IMR-90 (cell line): ENCODE measurements around the gene GALM. TPM values are rescaled to one million over a fixed set of nuclear protein-coding genes. Genes with fewer than 3 reads are reported as not detected.

Experiments used
- ATAC-seq: fragments of 200-7000 bp; cut with Tn5 transposase; 2 replicates; pipeline ENCODE4 v1.9.1; 2020; ENCODE audit warnings: low read depth, mild to moderate bottlenecking, moderate library complexity
- BruUV-seq: library from RNA; stranded (reverse); fragments of 400-500 nt; replicated peaks from 2 replicates; lab custom pipeline; 2021; lab: Mats Ljungman, UMichigan
- CTCF ChIA-PET: fragments of 300-600 bp; formaldehyde crosslinking; extraction: SDS; loops from one replicate; lab custom pipeline; 2021; ENCODE audit warnings: antibody characterized with exemption; lab: Yijun Ruan, JAX
- POLR2A ChIA-PET: fragments of 300-600 bp; sonication (Branson Sonifier 250); formaldehyde crosslinking; loops from one replicate; lab custom pipeline; 2022; ENCODE audit warnings: antibody characterized with exemption; ENCODE audit not compliant: unreplicated experiment; lab: Charles Lee
- DNase-seq: peaks from one replicate; pipeline ENCODE4 v3.0.0; 2013
- H2AFZ ChIP-seq: replicated peaks from 2 replicates; pipeline ENCODE3; 2013; ENCODE audit warnings: low read length, mild to moderate bottlenecking; ENCODE audit not compliant: poor library complexity
- H2AK5ac ChIP-seq: 2 replicates; pipeline ENCODE4 v1.6.1; 2013; ENCODE audit warnings: low read depth, low read length, inconsistent platforms
- H2AK9ac ChIP-seq: replicated peaks from 2 replicates; pipeline ENCODE3; 2013; ENCODE audit warnings: mild to moderate bottlenecking, low read depth, low read length, moderate library complexity; ENCODE audit not compliant: poor library complexity
- H2BK120ac ChIP-seq: 2 replicates; pipeline ENCODE4 v1.6.1; 2013; ENCODE audit warnings: low read depth, low read length, inconsistent platforms
- H2BK15ac ChIP-seq: 3 replicates; pipeline ENCODE4 v1.6.1; 2013; ENCODE audit warnings: low read depth, low read length, inconsistent platforms
- H2BK20ac ChIP-seq: 2 replicates; pipeline ENCODE4 v1.6.1; 2013; ENCODE audit warnings: low read depth, mild to moderate bottlenecking, inconsistent platforms, low read length, moderate library complexity
- H2BK5ac ChIP-seq: 2 replicates; pipeline ENCODE4 v1.6.1; 2013; ENCODE audit warnings: mild to moderate bottlenecking, low read depth, low read length, inconsistent platforms; ENCODE audit not compliant: poor library complexity, severe bottlenecking
- H3K14ac ChIP-seq: replicated peaks from 2 replicates; pipeline ENCODE4 v1.6.1; 2013; ENCODE audit warnings: low read depth, low read length, inconsistent platforms
- H3K18ac ChIP-seq: 2 replicates; pipeline ENCODE4 v1.6.1; 2013; ENCODE audit warnings: low read depth, low read length, control low read depth
- H3K23ac ChIP-seq: 2 replicates; pipeline ENCODE4 v1.6.1; 2013; ENCODE audit warnings: low read depth, low read length, inconsistent platforms
- H3K27ac ChIP-seq: 2 replicates; pipeline ENCODE4 v1.5.1; 2013; ENCODE audit warnings: mild to moderate bottlenecking, control low read depth, low read length; ENCODE audit not compliant: insufficient read depth
- H3K27me3 ChIP-seq: 2 replicates; pipeline ENCODE4 v1.6.1; 2013; ENCODE audit warnings: low read length; ENCODE audit not compliant: control insufficient read depth, insufficient read depth
- H3K36me3 ChIP-seq: 2 replicates; pipeline ENCODE4 v1.6.1; 2013; ENCODE audit warnings: low read length, mixed read lengths; ENCODE audit not compliant: control insufficient read depth, insufficient read depth
- H3K4ac ChIP-seq: 2 replicates; pipeline ENCODE4 v1.6.1; 2013; ENCODE audit warnings: low read depth, low read length, inconsistent platforms
- H3K4me1 ChIP-seq: 2 replicates; pipeline ENCODE4 v1.6.1; 2013; ENCODE audit warnings: low read length, mixed read lengths; ENCODE audit not compliant: control insufficient read depth, insufficient read depth
- H3K4me2 ChIP-seq: 2 replicates; pipeline ENCODE4 v1.6.1; 2013; ENCODE audit warnings: low read depth, mild to moderate bottlenecking, control low read depth, low read length, moderate library complexity
- H3K4me3 ChIP-seq: 2 replicates; pipeline ENCODE4 v1.5.1; 2013; ENCODE audit warnings: low read depth, mild to moderate bottlenecking, control low read depth, low read length, moderate library complexity; ENCODE audit not compliant: insufficient read depth
- H3K56ac ChIP-seq: 2 replicates; pipeline ENCODE4 v1.6.1; 2013; ENCODE audit warnings: low read length, inconsistent platforms; ENCODE audit not compliant: insufficient read depth; ENCODE audit errors: extremely low read depth
- H3K79me1 ChIP-seq, 2 experiments: 2 replicates each; pipeline ENCODE4 v1.6.1; 2013; ENCODE audit warnings: low read length in 2 of 2, inconsistent platforms in 1 of 2, low read depth in 1 of 2
- H3K9ac ChIP-seq: 2 replicates; pipeline ENCODE4 v1.6.1; 2013; ENCODE audit warnings: low read depth, low read length, control low read depth
- H3K9me1 ChIP-seq: 2 replicates; pipeline ENCODE4 v1.6.1; 2013; ENCODE audit warnings: low read length, inconsistent platforms; ENCODE audit not compliant: insufficient read depth
- H3K9me3 ChIP-seq: 2 replicates; pipeline ENCODE4 v1.6.1; 2013; ENCODE audit warnings: low read length; ENCODE audit not compliant: control insufficient read depth, insufficient read depth
- H4K20me1 ChIP-seq: 2 replicates; pipeline ENCODE4 v1.6.1; 2013; ENCODE audit warnings: low read length, inconsistent platforms; ENCODE audit not compliant: insufficient read depth
- H4K5ac ChIP-seq: 2 replicates; pipeline ENCODE4 v1.6.1; 2013; ENCODE audit warnings: mild to moderate bottlenecking, low read depth, low read length, control low read depth
- H4K8ac ChIP-seq, 2 experiments: 2 replicates each; pipeline ENCODE4 v1.6.1; 2013; ENCODE audit warnings: low read depth in 2 of 2, low read length in 2 of 2, control low read depth in 1 of 2, inconsistent platforms in 1 of 2
- H4K91ac ChIP-seq: 2 replicates; pipeline ENCODE4 v1.6.1; 2013; ENCODE audit warnings: low read depth, low read length, inconsistent platforms; ENCODE audit not compliant: insufficient read depth
- CEBPB ChIP-seq: IDR thresholded peaks from 2 replicates; pipeline ENCODE4 v1.6.1; 2012; ENCODE audit warnings: low read depth, low read length, improper control_type of control experiment
- CHD1 ChIP-seq: IDR thresholded peaks from 2 replicates; pipeline ENCODE4 v1.6.1; 2012; ENCODE audit warnings: low read depth, low read length, improper control_type of control experiment
- CTCF ChIP-seq: conservative IDR thresholded peaks from 2 replicates; pipeline ENCODE4 v1.5.1; 2012; ENCODE audit warnings: mild to moderate bottlenecking, low read depth, low read length, improper control_type of control experiment
- FOS ChIP-seq: fragments of 150-350 bp; IDR thresholded peaks from 2 replicates; pipeline ENCODE4 v1.6.1; 2016; ENCODE audit warnings: low read depth, low read length
- MAFK ChIP-seq: IDR thresholded peaks from 2 replicates; pipeline ENCODE4 v1.6.1; 2012; ENCODE audit warnings: low read depth, low read length, improper control_type of control experiment
- MAZ ChIP-seq: IDR thresholded peaks from 2 replicates; pipeline ENCODE4 v1.6.1; 2012; ENCODE audit warnings: low read depth, mild to moderate bottlenecking, low read length, improper control_type of control experiment, moderate library complexity, borderline replicate concordance
- MXI1 ChIP-seq: IDR thresholded peaks from 2 replicates; pipeline ENCODE4 v1.6.1; 2012; ENCODE audit warnings: low read depth, mild to moderate bottlenecking, low read length, moderate library complexity, borderline replicate concordance
- NFE2L2 ChIP-seq: fragments of 150-350 bp; IDR thresholded peaks from 2 replicates; pipeline ENCODE4 v1.6.1; 2016; ENCODE audit warnings: low read depth, mild to moderate bottlenecking, low read length
- POLR2A ChIP-seq: IDR thresholded peaks from 2 replicates; pipeline ENCODE4 v1.6.1; 2012; ENCODE audit warnings: mild to moderate bottlenecking, low read depth, low read length
- RAD21 ChIP-seq: IDR thresholded peaks from 2 replicates; pipeline ENCODE4 v1.6.1; 2012; ENCODE audit warnings: low read length, improper control_type of control experiment
- RCOR1 ChIP-seq: IDR thresholded peaks from 2 replicates; pipeline ENCODE4 v1.6.1; 2012; ENCODE audit warnings: mild to moderate bottlenecking, low read length, improper control_type of control experiment; ENCODE audit not compliant: insufficient replicate concordance
- RFX5 ChIP-seq: IDR thresholded peaks from 2 replicates; pipeline ENCODE4 v1.8.0; 2012; ENCODE audit warnings: low read depth, mild to moderate bottlenecking, low read length, moderate library complexity
- SMC3 ChIP-seq: fragments of 150-350 bp; IDR thresholded peaks from 2 replicates; pipeline ENCODE4 v1.6.1; 2016; ENCODE audit warnings: low read depth, mild to moderate bottlenecking, antibody characterized with exemption, low read length, moderate library complexity
- USF2 ChIP-seq: fragments of 150-350 bp; IDR thresholded peaks from 2 replicates; pipeline ENCODE4 v1.6.1; 2017; ENCODE audit warnings: mild to moderate bottlenecking, antibody characterized with exemption, low read length, low read depth
- WGBS, 2 experiments: methylation state at CpG; one replicate each; pipeline versions ENCODE4 v1.1.5 to v1.1.7; 2013; ENCODE audit warnings: missing lambda C conversion rate in 2 of 2; ENCODE audit not compliant: insufficient read length in 1 of 2; ENCODE audit errors: extremely low coverage in 2 of 2; 5-methylcytosine and 5-hydroxymethylcytosine counted together
- dilution Hi-C: fragments of 300-500 bp; cut with HindIII; formaldehyde crosslinking; loops from one replicate; pipeline ENCODE4 v1.14.3; 2018; ENCODE audit warnings: low sequenced_read_pairs; ENCODE audit not compliant: unreplicated experiment
- in situ Hi-C: fragments of 300-500 bp; cut with MboI; formaldehyde crosslinking; loops from 3 replicates; pipeline ENCODE4 v1.14.3; 2019; ENCODE audit warnings: low sequenced_read_pairs, inconsistent platforms, mixed read lengths
- intact Hi-C: fragments of 100-400 bp; cut with micrococcal nuclease; formaldehyde crosslinking; loops from 2 replicates; pipeline ENCODE4 v1.10.0; 2022
- polyA plus RNA-seq, 3 experiments: library from polyadenylated mRNA; depleted of rRNA; stranded (reverse); fragments of >200 nt; gene quantifications; 2 replicates each; pipeline ENCODE4 v1.2.3, GENCODE V29; 2012; ENCODE audit warnings: low replicate concordance in 1 of 3
- total RNA-seq: library from RNA; depleted of rRNA; stranded (reverse); fragments of >200 nt; gene quantifications from 2 replicates; pipeline ENCODE4 v1.2.3, GENCODE V29; 2012
- TF ChIP-seq, protein P1 (sequence below): fragments of 150-350 bp; IDR thresholded peaks from 2 replicates; pipeline ENCODE4 v1.6.1; 2016; ENCODE audit warnings: low read depth, mild to moderate bottlenecking, low read length, moderate library complexity, borderline replicate concordance

The GALM gene
- total and polyA plus RNA-seq, 2 of the 4 experiments (the other 2 are of a cell fraction), result 12.1 to 24.2 TPM

- POLR2A ChIA-PET, result no interaction called here
- Histone ChIP-seq H4K20me1 (no peaks in the 10 kb centered on the region), H2BK15ac (no peak overlapping the region; the same call in 2 of the 3 replicates), H3K14ac (no peak overlapping the region), H3K4me2 (no peak overlapping the region), H3K27ac (no peak overlapping the region), H3K9me1 (no peaks in the 10 kb centered on the region), H2AK5ac (no peak overlapping the region), H3K18ac (peak overlapping the region; percentile 22; the same call in 1 of the 2 replicates), H2AK9ac (no peak overlapping the region), H3K4me3 (no peak overlapping the region), H3K23ac (no peak overlapping the region), H3K4me1 (peaks cover 11% of the 10 kb centered on the region), H3K9me3 (no peaks in the 10 kb centered on the region), H3K9ac (no peak overlapping the region), H3K56ac (no peak overlapping the region), H2BK120ac (no peak overlapping the region), H3K36me3 (no peaks in the 10 kb centered on the region), H3K27me3 (no peaks in the 10 kb centered on the region), H2AFZ (no peak overlapping the region), H4K8ac (no peak overlapping the region), H3K79me1 (peaks cover 0 to 5% of the 10 kb centered on the region in 2 experiments; a peak in 2 of 4 replicates), H3K4ac (no peak overlapping the region; the same call in 1 of the 2 replicates), H2BK5ac (no peak overlapping the region), H4K91ac (no peak overlapping the region), H4K5ac (no peak overlapping the region), H2BK20ac (no peak overlapping the region)
- dilution Hi-C loops (no loop called here), in situ Hi-C loops (no loop called here), intact Hi-C loops (no loop called here)
- no peak for ATAC-seq
- WGBS, 2 experiments, result 100% methylated on average over 3 of the region's 5 CpGs; no CpG with 5 or more reads in 1 of the 2 experiments
- CTCF ChIA-PET, result no interaction called here
- BruUV-seq, result no TSS peak
- TF ChIP-seq USF2, result no peak
- no peak for TF ChIP-seq MAFK
- no peak for TF ChIP-seq CEBPB
- TF ChIP-seq, protein P1, sequence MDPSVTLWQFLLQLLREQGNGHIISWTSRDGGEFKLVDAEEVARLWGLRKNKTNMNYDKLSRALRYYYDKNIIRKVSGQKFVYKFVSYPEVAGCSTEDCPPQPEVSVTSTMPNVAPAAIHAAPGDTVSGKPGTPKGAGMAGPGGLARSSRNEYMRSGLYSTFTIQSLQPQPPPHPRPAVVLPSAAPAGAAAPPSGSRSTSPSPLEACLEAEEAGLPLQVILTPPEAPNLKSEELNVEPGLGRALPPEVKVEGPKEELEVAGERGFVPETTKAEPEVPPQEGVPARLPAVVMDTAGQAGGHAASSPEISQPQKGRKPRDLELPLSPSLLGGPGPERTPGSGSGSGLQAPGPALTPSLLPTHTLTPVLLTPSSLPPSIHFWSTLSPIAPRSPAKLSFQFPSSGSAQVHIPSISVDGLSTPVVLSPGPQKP, result no peak
- TF ChIP-seq MXI1, result no peak
- no peak for TF ChIP-seq CTCF
- no peak for TF ChIP-seq CHD1
- no peak for TF ChIP-seq RAD21
- no peak for TF ChIP-seq NFE2L2
- no peak for TF ChIP-seq MAZ
- TF ChIP-seq FOS, result no peak
- TF ChIP-seq POLR2A, result no peak
- no peak for TF ChIP-seq SMC3
- no peak for TF ChIP-seq RCOR1
- no peak for TF ChIP-seq RFX5
- no peak for DNase-seq
Observed at GRCh38 chr2:38698467-38699003, 32.6 kb downstream of the GALM start.
